Adrenal gland (tissue), 12 donors: ENCODE measurements around the gene LYPD6B. TPM values are rescaled to one million over a fixed set of nuclear protein-coding genes. Genes with fewer than 3 reads are reported as not detected.

Source experiments
- DNase-seq, 7 donors: peaks; one replicate each; pipeline ENCODE4 v3.0.0-alpha.2; 2019 to 2020
- H3K27ac ChIP-seq, 5 donors: fragments of 200-600 bp; sonication (generic) in 4 of 5; 1 replicate in 3 of 5; 2 replicates in 2 of 5; pipeline versions ENCODE4 v1.5.1 to v1.8.0; 2016 to 2020; ENCODE audit warnings: mild to moderate bottlenecking in 1 of 5
- H3K27me3 ChIP-seq: fragments of 200-600 bp; 2 replicates; pipeline ENCODE4 v1.8.0; 2021
- H3K36me3 ChIP-seq, 2 donors: fragments of 200-600 bp; replicated peaks in 1 of 2; 1 replicate in 1 of 2; 2 replicates in 1 of 2; pipeline versions ENCODE4 v1.5.1 to v1.8.0; 2018 to 2022
- H3K4me1 ChIP-seq, 2 donors: fragments of 200-600 bp; replicated peaks in 1 of 2; 1 replicate in 1 of 2; 2 replicates in 1 of 2; pipeline versions ENCODE4 v1.5.1 to v1.8.0; 2018 to 2021
- H3K4me3 ChIP-seq, 4 donors: fragments of 200-600 bp; sonication (generic) in 3 of 4; one replicate each; pipeline ENCODE4 v1.5.1; 2016 to 2018
- H3K9me3 ChIP-seq, 3 donors: fragments of 200-600 bp; sonication (generic) in 1 of 3; replicated peaks in 1 of 3; 1 replicate in 2 of 3; 2 replicates in 1 of 3; pipeline versions ENCODE4 v1.5.1 to v1.8.0; 2016 to 2021
- CTCF ChIP-seq, 6 experiments: fragments of 450-650 bp in 4 of 6; fragments of 200-600 bp in 2 of 6; sonication (generic) in 1 of 6; IDR thresholded peaks; 1 replicate in 5 of 6; 2 replicates in 1 of 6; pipeline versions ENCODE4 v1.5.1 to v1.8.0; 2016 to 2021; ENCODE audit warnings: antibody characterized with exemption in 6 of 6, mild to moderate bottlenecking in 2 of 6, moderate library complexity in 1 of 6
- POLR2A ChIP-seq, 2 donors: fragments of 450-650 bp; IDR thresholded peaks; one replicate each; pipeline ENCODE4 v1.6.1; 2017; ENCODE audit warnings: antibody characterized with exemption in 2 of 2, mild to moderate bottlenecking in 2 of 2, moderate library complexity in 1 of 2
- WGBS, 4 donors: extraction: QIAGEN DNeasy Blood & Tissue Kit in 2 of 4; methylation state at CpG; one replicate each; pipeline versions ENCODE4 v1.1.5 to v1.1.7; 2013 to 2017; 5-methylcytosine and 5-hydroxymethylcytosine counted together
- intact Hi-C, 2 donors: fragments of 100-400 bp; cut with DNase I; formaldehyde crosslinking; loops; one replicate each; pipeline versions ENCODE4 v1.14.1 to v1.15.0; 2022 to 2023
- polyA plus RNA-seq, 3 donors: library from polyadenylated mRNA; stranded (reverse); fragments of 200-250 nt in 2 of 3; fragments of 350-450 nt in 1 of 3; fragmentation: Illumina TruSeq in 1 of 3; extraction: RNeasy Lipid Tissue Mini Kit (QIAGEN cat#74804) in 1 of 3; gene quantifications; one replicate each; pipeline ENCODE4 v1.2.3, GENCODE V29; 2013 to 2014
- total RNA-seq, 9 donors: library from RNA; depleted of rRNA in 4 of 9; stranded (reverse); fragments of >200 nt in 4 of 9; fragments of 120-200 nt in 1 of 9; fragmentation: NEBNext Ultra II Directional in 1 of 9; extraction: Animal tissue kit (Norgen Biotek cat#: 25700) in 1 of 9; gene quantifications; one replicate each; pipeline versions ENCODE4 v1.1.0 to v1.2.4, GENCODE V29; 2013 to 2023
- donor health status: healthy with polysubstance abuse.
- donor health status: Bipolar disorder and iron deficiency.
- donor health status: DM: yes; HTN: yes; CAD: no.
- donor health status: DM: no; HTN: no; CAD: no.
- donor health status: DM: no; HTN: no; CAD: no.
- donor health status: DM: yes; HTN: yes; CAD: no.

The LYPD6B gene
- total and polyA plus RNA-seq, 12 donors: 0.15 to 0.98 (median 0.50) TPM; not detected in 2

- Histone ChIP-seq H3K9me3 (no peaks in the 10 kb centered on the region), H3K36me3 (no peaks in the 10 kb centered on the region), H3K27me3 (no peaks in the 10 kb centered on the region), H3K4me3 (no peak overlapping the region), H3K27ac (no peak overlapping the region), H3K4me1 (no peaks in the 10 kb centered on the region)
- intact Hi-C loops: no loop called here
- no peak for DNase-seq
- no peak for TF ChIP-seq CTCF (IDR thresholded peaks at IDR 0.05)
- no peak for TF ChIP-seq POLR2A (IDR thresholded peaks at IDR 0.05)
These were observed 148.6 kb downstream of the LYPD6B start for GRCh38 chr2:149187057-149187456.

GRCh38 chr2:149188291-149188690, 149.8 kb downstream of the LYPD6B start:
- Histone ChIP-seq H3K27me3 (no peaks in the 10 kb centered on the region), H3K27ac (no peak overlapping the region), H3K9me3 (no peaks in the 10 kb centered on the region), H3K36me3 (no peaks in the 10 kb centered on the region), H3K4me3 (no peak overlapping the region), H3K4me1 (no peaks in the 10 kb centered on the region)
- intact Hi-C loops: no loop called here
- 11 to 55% (median 48%) methylated on average over 1 of the region's 1 CpG for WGBS, 4 donors
- no peak for DNase-seq
- TF ChIP-seq POLR2A (IDR thresholded peaks at IDR 0.05) (no peak), CTCF (IDR thresholded peaks at IDR 0.05) (no peak)

DNA sequence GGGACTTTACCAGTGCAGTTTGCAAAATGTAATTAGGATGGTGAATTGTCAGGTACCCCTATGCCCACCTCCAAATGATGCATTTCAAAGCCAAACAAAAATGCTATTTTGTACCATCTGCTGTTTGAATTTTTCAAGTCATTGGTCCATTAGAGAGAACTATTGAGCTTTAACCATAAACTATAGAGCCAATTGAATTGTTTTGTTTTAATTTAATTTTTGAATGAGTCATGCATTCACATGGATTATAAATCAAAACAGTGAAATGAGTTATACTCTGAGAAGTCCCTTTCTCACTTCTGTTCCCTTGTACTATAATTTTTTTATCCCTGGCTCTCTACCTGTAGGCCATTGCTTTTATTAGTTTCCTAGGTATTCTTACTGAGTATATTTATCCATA, 151.3 kb downstream of the LYPD6B start:
- Histone ChIP-seq H3K4me3 (no peak overlapping the region), H3K27me3 (no peaks in the 10 kb centered on the region), H3K9me3 (no peaks in the 10 kb centered on the region), H3K27ac (no peak overlapping the region), H3K4me1 (no peaks in the 10 kb centered on the region), H3K36me3 (no peaks in the 10 kb centered on the region)
- DNase-seq: no peak
- intact Hi-C loops: no loop called here
- TF ChIP-seq CTCF (IDR thresholded peaks at IDR 0.05): no peak
- TF ChIP-seq POLR2A (IDR thresholded peaks at IDR 0.05): no peak

GRCh38 chr2:149191915-149192314, 153.4 kb downstream of the LYPD6B start:
- no peak for DNase-seq
- 76 to 79% (median 78%) methylated on average over 5 of the region's 5 CpGs for WGBS, 4 donors
- H3K27me3 ChIP-seq: no peaks in the 10 kb centered on the region
- no peaks in the 10 kb centered on the region for H3K36me3 ChIP-seq
- H3K9me3 ChIP-seq: no peaks in the 10 kb centered on the region
- H3K27ac ChIP-seq: no peak overlapping the region
- no peaks in the 10 kb centered on the region for H3K4me1 ChIP-seq
- H3K4me3 ChIP-seq: no peak overlapping the region
- TF ChIP-seq POLR2A (IDR thresholded peaks at IDR 0.05) (no peak), CTCF (IDR thresholded peaks at IDR 0.05) (no peak)
- intact Hi-C loops: no loop called here
